ENCODE measurements around the gene EED.
"Not testable (repeated sequence)": the region's sequence is repeated elsewhere in the genome, so short reads cannot be mapped to it uniquely, and the experiment has no call there.

The EED gene

GRCh38 chr11:86249307-86250098, 5.0 kb downstream of the EED start:
- DNase-seq (ENCODE audit: low read depth in 2 of 2), result no peak

DNA sequence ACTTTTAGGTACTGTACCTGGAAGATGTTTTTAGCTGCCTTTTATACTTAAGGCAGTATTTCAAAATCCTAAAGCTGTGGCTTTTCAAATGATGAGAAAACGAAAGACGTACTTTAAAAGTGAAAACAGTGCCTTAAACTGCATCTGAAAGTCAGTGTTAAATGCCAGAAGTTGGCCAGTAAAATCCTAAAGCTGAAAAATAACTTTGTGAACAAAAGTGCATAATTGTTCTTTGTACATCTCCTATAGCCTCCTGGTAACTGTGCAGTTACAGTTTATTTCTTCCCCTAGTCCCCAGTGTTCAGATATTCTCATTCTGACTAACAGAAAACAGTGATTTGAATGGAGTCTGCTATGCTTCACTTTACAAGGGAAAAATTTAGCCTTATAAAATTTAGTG, 6.8 kb downstream of the EED start:
- no peak for DNase-seq (ENCODE audit: low read depth in 2 of 2)

GRCh38 chr11:86255896-86256295, 11.3 kb downstream of the EED start:
- no peak for DNase-seq (ENCODE audit: low read depth in 2 of 2)

GRCh38 chr11:86256608-86257007, 12.1 kb downstream of the EED start:
- no peak for DNase-seq (ENCODE audit: low read depth in 2 of 2)

GRCh38 chr11:86257446-86257845, 12.9 kb downstream of the EED start:
- DNase-seq (ENCODE audit: low read depth in 2 of 2), result no peak

DNA sequence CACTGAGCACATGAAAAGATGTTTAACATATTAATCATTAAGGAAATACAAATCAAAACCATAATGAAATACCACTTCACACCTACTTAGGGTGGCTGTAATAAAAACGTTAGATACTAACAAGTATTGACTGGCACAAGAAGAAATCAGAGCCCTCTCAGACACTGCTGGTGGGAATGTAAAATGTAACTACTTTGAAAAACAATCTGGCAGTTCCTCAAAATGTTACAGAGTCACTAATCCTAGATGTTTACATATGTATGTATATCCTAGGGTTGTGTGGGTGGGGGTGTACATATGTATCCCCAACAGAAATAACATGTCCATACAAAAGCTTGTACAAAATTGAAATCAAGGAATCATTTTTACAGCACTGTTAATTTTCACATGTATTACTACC, 15.2 kb downstream of the EED start:
- no peak for DNase-seq (ENCODE audit: low read depth in 2 of 2)

GRCh38 chr11:86261328-86261727, 16.8 kb downstream of the EED start:
- no peak for DNase-seq (ENCODE audit: low read depth in 2 of 2)

DNA sequence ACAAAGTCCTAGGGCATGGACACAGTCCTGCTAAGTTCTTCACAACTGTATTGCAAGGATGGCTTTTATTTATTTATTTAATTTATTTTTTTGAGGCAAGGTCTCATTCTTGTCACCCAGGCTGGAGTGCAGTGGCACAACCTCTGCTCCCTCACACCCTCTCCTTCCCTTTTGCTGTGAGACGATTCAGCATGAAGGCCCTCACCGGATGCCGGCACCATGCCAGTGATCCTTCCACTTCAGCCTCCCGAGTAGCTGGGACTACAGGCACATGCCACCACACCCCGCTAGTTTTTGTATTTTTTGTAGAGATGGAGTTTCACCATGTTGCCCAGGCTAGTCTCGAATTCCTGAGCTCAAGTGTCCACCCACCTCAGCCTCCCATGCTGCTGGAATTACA, 17.8 kb downstream of the EED start:
- DNase-seq (ENCODE audit: low read depth in 2 of 2), result no peak

- no peak for DNase-seq (ENCODE audit: low read depth in 2 of 2)
These were observed 20.1 kb downstream of the EED start for GRCh38 chr11:86264649-86265048.

GRCh38 chr11:86265194-86265593, 20.6 kb downstream of the EED start:
- no peak for DNase-seq (ENCODE audit: low read depth in 2 of 2)

DNA sequence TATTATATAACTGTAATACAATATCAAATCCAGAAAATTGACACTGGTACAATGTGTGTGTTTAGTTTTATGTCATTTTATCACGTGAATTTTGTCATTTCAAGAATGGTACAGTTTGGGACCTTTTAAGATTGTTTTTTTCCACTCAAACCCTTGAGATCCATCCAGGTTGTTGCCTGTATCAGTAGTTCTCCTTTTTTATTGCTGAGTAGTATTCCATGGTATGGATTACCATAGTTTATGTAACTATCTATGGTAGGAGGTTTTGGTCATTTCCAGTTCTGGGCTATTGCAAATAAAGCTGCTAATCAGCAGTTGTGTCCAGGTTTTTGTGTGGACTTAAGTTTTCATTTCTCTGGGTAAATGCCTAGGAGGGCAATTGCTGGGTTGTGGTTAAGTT, 25.1 kb downstream of the EED start:
- DNase-seq (ENCODE audit: low read depth in 2 of 2), result no peak

DNA sequence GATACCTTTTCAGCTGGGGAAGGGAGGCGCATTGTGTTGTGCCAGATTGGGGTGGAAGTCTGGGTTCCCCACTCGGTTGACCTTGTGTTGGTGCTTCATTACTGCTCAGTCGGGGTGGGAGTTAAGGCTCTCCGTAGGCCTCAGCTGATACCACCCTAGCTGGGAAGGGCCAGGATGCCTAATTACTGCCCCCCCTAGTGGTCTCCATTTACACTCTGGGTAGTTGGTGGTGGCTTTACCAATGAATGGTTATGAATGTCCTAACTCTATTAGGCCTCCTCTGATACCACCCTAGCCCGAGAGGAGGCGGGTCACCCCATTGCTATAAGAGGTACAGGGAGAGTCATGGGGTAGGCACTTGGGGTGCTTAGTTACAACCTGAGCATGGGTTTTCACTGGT, 29.9 kb downstream of the EED start:
- no peak for DNase-seq (ENCODE audit: low read depth in 2 of 2)

DNA sequence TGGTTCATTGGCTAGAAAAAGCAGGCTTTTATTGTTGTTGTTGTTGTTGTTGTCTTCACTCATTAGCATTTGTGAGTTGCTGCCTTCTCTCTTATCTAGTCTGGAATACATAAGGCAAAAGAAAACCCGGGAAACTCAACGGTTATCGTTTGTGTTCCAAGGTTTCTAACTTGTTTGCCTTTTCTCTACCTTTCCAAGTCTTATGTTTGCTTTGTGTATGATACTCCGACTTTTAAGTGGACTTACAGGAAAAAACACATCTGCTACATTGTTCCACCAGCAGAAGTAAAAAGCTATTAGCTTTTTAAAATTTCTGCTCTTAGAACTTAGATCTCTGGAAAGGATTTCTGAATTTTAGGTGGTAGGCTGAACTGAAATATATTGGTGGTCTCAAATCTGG, 30.4 kb downstream of the EED start:
- no peak for DNase-seq (ENCODE audit: low read depth in 2 of 2)

DNA sequence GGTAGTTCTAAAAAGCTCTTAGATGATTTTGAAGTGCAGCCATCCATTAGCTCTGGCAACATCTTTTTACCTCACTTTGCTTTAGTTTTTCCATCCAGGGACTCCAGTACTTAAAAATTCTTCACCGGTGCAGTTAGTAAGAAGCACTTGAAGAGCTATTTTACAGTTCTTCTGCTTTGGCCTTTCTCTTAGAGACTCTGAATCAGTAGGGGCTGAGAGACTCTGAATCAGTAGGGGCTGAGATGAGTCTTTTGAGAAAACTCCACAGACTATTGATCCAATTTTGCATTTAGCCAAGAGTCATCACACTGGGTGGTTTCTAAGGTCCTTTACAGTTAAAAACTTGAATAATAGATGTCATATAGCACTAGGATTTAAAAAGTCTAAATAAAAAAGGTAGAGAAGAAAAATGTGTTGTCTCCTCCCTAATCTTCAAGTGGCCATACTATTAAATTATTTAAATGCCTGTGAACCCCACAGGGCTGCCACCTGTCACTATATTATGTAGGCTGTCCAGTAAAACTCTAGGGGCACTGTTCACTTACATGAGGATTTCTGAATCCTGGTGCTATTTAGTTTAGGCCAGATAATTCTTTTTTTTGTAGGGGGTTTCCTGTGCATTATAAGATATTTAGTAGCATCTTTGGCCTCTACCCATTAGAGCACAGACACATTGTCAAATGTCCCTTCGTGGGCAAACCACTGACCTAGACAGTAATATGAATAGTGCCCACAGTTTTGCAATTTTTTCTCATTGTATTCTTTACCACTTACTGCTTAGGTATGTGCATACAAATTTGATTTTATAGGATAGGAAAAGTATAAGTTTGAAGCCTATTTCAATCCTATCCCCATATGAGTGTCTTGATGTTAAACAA, 31.2 kb downstream of the EED start:
- DNase-seq (ENCODE audit: low read depth in 2 of 2), result no peak

DNA sequence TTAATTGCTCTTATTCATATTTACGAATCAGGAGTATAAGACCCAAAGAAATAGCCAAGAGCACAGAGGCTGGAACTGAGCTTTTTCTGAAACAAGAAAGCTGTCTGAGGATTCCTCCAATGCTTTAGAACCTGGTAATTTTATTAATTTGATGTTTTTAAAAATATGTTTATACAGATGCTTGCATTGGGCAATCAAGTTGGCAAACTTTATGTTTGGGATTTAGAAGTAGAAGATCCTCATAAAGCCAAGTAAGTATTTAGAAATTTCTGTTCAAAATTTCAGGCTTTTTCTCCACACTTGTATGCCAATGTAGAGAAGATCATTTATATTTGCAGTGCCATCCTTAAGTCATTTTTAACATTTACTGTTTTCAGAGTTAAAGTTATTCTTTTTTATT, 33.2 kb downstream of the EED start:
- DNase-seq (ENCODE audit: low read depth in 2 of 2), result no peak

DNA sequence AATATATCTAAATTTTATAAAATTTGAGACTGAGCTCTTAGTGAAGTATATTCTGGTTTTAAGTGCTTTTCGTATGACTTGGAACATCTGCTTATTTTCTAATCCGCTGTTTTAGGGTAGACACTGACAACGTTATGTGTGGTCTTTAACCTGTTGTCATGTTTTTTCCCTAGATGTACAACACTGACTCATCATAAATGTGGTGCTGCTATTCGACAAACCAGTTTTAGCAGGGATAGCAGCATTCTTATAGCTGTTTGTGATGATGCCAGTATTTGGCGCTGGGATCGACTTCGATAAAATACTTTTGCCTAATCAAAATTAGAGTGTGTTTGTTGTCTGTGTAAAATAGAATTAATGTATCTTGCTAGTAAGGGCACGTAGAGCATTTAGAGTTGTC, 33.7 kb downstream of the EED start:
- DNase-seq (ENCODE audit: low read depth in 2 of 2), result no peak

- DNase-seq (ENCODE audit: low read depth in 2 of 2), result no peak
These were observed 35.2 kb downstream of the EED start for GRCh38 chr11:86279747-86280146.

DNA sequence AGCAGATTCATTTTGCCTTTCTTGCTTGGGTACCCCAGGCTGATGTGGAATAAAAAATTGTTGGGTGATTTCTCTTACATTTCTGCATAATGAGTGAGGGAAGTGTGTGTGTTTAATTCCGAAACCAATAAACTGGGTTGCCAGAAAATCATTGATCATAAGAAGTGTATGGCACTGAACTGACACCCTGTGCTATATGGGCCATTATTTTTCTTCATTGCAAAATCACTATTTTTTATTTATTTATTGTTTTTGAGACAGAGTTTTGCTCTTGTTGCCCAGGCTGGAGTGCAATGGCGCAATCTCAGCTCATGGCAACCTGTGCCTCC, 42.9 kb downstream of the EED start:
- no peak for DNase-seq (ENCODE audit: low read depth in 2 of 2)

- DNase-seq (ENCODE audit: low read depth in 2 of 2), result peak in 1 of 2 donors; percentile 53
These were observed 44.4 kb downstream of the EED start for GRCh38 chr11:86288776-86289507.

- not testable (repeated sequence) for DNase-seq (ENCODE audit: low read depth in 2 of 2)
These were observed 45.1 kb downstream of the EED start for GRCh38 chr11:86289508-86290280.

GRCh38 chr11:86291466-86292262, 47.1 kb downstream of the EED start:
- peak; percentile 63 to 70 for DNase-seq (ENCODE audit: low read depth in 2 of 2)

All from stimulated activated CD4-positive, alpha-beta T cell treated with anti-CD3 and anti-CD28 coated beads, Interleukin-4, amount 100 ng/mL, for 48 hours (primary cell).